ENCODE results near the gene CPT1A.

CPT1A gene

GRCh38 chr11:68798221-68798813 is 43.4 kb downstream of the CPT1A start:
- DNase-seq (ENCODE audit: low read depth in 2 of 2), result no peak

- DNase-seq (ENCODE audit: low read depth in 2 of 2), result no peak
Observed at GRCh38 chr11:68796801-68797200, 44.9 kb downstream of the CPT1A start.

GRCh38 chr11:68792400-68792966 is 49.2 kb downstream of the CPT1A start:
- DNase-seq (ENCODE audit: low read depth in 2 of 2), result no peak

- no peak for DNase-seq (ENCODE audit: low read depth in 2 of 2)
Observed at GRCh38 chr11:68784653-68785052, 57.1 kb downstream of the CPT1A start.

GRCh38 chr11:68783216-68783821 is 58.4 kb downstream of the CPT1A start:
- DNase-seq (ENCODE audit: low read depth in 2 of 2), result no peak

- no peak for DNase-seq (ENCODE audit: low read depth in 2 of 2)
Observed at GRCh38 chr11:68782711-68783110, 59.0 kb downstream of the CPT1A start.

DNA sequence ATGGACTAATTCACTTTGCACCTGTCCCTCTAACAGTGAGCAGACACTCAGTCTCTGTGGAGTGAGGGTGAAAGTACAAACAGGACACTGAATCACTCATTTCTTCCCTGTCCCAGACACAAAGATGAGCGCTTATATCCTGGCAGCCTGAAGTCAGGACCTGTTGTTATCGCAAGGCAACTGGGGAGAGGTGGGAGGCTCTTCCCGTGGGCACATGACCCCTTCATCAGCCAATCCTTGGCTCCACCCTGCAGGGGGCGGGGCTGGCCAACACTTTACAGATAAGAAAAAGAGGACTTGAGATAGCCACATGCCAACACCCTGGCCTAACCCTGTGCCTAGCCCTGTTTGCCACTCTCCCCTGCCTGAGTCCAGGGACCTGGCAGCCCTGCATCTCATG is 60.9 kb downstream of the CPT1A start:
- DNase-seq (ENCODE audit: low read depth in 2 of 2), result no peak

DNA sequence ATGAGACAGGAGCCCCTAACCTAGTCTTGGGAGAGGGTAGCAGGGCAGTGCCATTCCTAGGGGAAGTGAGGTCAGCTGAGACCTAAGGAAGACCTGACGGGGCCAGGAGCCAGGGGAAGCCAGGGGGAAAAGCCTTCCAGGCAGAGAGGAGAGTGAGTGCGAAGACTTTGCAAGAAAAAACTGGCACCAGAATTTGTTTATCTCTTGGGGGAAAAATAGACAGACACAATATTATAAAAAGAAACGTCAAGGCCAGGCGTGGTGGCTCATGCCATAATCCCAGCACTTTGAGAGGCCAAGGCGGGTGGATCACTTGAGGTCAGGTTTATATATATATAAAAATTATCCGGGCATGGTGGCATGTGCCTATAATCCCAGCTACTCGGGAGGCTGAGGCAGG is 63.5 kb downstream of the CPT1A start:
- no peak for DNase-seq (ENCODE audit: low read depth in 2 of 2)

- DNase-seq (ENCODE audit: low read depth in 2 of 2), result no peak
Observed at GRCh38 chr11:68776442-68777235, 65.1 kb downstream of the CPT1A start.

- no peak for DNase-seq (ENCODE audit: low read depth in 2 of 2)
Observed at GRCh38 chr11:68775951-68776388, 65.7 kb downstream of the CPT1A start.

- DNase-seq (ENCODE audit: low read depth in 2 of 2), result no peak
Observed at GRCh38 chr11:68774194-68774585, 67.5 kb downstream of the CPT1A start.

- no peak for DNase-seq (ENCODE audit: low read depth in 2 of 2)
Observed at GRCh38 chr11:68773521-68774193, 68.1 kb downstream of the CPT1A start.

- DNase-seq (ENCODE audit: low read depth in 2 of 2), result no peak
Observed at GRCh38 chr11:68772936-68773335, 68.8 kb downstream of the CPT1A start.

DNA sequence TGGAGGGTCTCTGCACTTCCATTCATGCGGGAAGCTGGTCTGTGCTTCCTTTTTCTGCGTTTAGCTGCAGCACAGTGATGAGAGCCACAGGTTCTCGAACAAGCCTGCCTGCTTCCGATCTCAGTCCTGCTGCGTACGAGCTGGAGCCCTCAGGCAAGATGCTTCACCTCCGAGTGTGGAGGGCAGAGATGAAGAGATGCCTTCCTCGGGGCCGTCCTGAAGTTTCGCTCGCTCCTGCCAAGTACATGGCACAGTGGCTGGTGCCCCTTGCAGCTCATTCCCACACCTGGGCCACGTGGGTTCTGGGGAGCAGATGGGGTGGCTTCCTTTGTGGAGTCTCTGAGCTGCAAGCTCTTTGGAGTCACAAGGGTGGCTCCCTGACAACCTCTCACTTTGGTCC is 70.9 kb downstream of the CPT1A start:
- no peak for DNase-seq (ENCODE audit: low read depth in 2 of 2)

GRCh38 chr11:68767672-68768071 is 74.0 kb downstream of the CPT1A start:
- DNase-seq (ENCODE audit: low read depth in 2 of 2), result no peak

- DNase-seq (ENCODE audit: low read depth in 2 of 2), result no peak
Observed at GRCh38 chr11:68766786-68767185, 74.9 kb downstream of the CPT1A start.

DNA sequence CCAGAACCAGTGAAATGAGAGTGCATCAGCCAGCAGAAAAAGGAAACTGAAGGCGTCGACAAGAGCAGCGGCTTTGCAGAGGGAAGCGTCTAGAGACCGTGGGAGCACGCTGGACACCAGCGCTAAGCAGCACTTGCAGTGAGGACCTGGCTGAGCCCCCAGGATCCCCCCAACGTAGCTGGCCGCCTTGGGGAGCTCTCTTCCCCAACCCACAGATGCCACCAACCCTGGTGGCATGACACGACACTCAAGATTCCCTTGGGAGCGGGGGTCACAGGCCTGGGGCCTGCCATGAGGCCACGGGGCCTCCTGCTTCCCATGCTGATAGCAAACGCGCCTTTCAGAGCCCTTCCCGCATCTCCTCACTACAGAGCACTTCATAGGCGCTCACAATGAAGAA is 77.0 kb downstream of the CPT1A start:
- no peak for DNase-seq (ENCODE audit: low read depth in 2 of 2)

DNA sequence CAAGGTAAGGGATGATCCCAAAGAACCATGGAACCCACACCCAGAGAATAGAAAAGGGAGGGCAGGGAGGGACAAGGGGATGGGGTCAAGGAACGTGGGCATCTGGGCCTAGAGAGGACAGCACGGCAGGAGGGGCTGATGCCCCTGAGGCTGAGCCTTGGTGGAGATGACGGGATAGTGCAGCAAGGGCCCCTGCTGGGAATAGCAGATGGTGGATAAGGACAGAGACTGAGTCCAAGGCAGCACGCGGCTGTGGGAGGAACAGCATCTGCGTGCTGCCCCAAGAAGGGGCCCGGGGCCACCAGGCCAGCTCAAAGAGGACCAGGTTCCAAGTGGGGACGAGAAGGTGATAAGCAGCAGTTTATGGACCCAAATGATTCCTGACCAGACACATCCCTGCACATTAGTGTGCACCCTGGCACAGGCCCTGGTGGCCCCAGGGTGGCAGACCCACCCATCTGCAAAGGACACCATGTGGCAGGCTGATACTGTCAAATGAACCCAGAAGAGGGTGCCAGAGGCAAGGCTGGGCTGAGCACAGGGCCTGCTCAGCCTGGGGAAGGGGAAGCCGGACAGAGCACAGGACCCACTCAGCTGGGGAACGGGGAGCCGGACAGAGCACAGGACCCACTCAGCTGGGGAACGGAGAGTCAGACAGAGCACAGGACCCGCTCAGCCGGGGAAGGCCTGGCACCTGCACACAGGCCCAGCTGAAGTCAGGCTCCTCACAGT is 77.6 kb downstream of the CPT1A start:
- DNase-seq (ENCODE audit: low read depth in 2 of 2), result no peak

- DNase-seq (ENCODE audit: low read depth in 2 of 2), result no peak
Observed at GRCh38 chr11:68763181-68763721, 78.5 kb downstream of the CPT1A start.

DNA sequence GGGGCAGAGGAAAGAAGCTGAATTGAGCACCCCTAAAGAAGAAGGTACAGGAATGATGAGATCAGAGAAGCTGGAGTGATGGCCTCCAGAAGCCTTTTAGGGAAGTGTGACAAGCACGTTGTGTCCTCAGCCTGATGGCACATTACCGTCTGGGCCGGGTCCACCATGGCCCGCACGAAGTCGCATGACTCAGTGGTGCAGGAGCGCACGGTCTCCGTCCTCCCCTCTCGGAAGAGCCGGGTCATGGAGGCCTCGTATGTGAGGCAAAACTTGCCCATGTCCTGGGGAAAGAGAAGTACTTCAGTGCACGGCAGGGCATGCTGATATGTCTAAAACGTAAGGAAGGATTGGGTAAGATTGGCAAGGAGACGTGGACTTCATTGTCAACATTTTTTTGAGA is 79.2 kb downstream of the CPT1A start:
- DNase-seq (ENCODE audit: low read depth in 2 of 2), result no peak

- DNase-seq (ENCODE audit: low read depth in 2 of 2), result no peak
Observed at GRCh38 chr11:68761801-68762200, 79.9 kb downstream of the CPT1A start.
